Mesenchymal stem cell (in vitro differentiated cells and primary cell): Measurements from ENCODE around the gene CCDC158.

ENCODE experiments used
- DNase-seq: peaks from one replicate; pipeline ENCODE4 v3.0.0-alpha.2; 2013
- H2AFZ ChIP-seq: one replicate; pipeline ENCODE4 v1.6.1; 2013; ENCODE audit warnings: low read depth, mild to moderate bottlenecking, control low read depth, inconsistent platforms, low read length, moderate library complexity
- H2AK5ac ChIP-seq: 2 replicates; pipeline ENCODE4 v1.6.1; 2013; ENCODE audit warnings: low read length, moderate library complexity, mild to moderate bottlenecking, inconsistent platforms; ENCODE audit not compliant: severe bottlenecking
- H2BK120ac ChIP-seq: one replicate; pipeline ENCODE4 v1.6.1; 2013; ENCODE audit warnings: low read depth, mild to moderate bottlenecking, inconsistent platforms, low read length, moderate library complexity
- H2BK12ac ChIP-seq, 2 experiments: one replicate each; pipeline ENCODE4 v1.6.1; 2013; ENCODE audit warnings: inconsistent platforms in 2 of 2, low read length in 2 of 2, mild to moderate bottlenecking in 2 of 2, moderate library complexity in 2 of 2, control low read depth in 1 of 2
- H2BK15ac ChIP-seq: one replicate; pipeline ENCODE4 v1.6.1; 2013; ENCODE audit warnings: mild to moderate bottlenecking, low read depth, inconsistent platforms; ENCODE audit not compliant: poor library complexity, severe bottlenecking
- H2BK5ac ChIP-seq: 2 replicates; pipeline ENCODE4 v1.6.1; 2013; ENCODE audit warnings: low read depth, mild to moderate bottlenecking, low read length, control low read depth, inconsistent platforms; ENCODE audit not compliant: poor library complexity, severe bottlenecking
- H3K14ac ChIP-seq, 2 experiments: one replicate each; pipeline ENCODE4 v1.6.1; 2013; ENCODE audit warnings: inconsistent platforms in 2 of 2, low read length in 2 of 2, control low read depth in 1 of 2, mild to moderate bottlenecking in 1 of 2, moderate library complexity in 1 of 2
- H3K18ac ChIP-seq, 2 experiments: one replicate each; pipeline ENCODE4 v1.6.1; 2013; ENCODE audit warnings: inconsistent platforms in 2 of 2, low read length in 2 of 2, control low read depth in 1 of 2, low read depth in 1 of 2, mild to moderate bottlenecking in 1 of 2
- H3K23ac ChIP-seq, 2 experiments: one replicate each; pipeline ENCODE4 v1.6.1; 2013; ENCODE audit warnings: inconsistent platforms in 2 of 2, low read length in 2 of 2, mild to moderate bottlenecking in 2 of 2, moderate library complexity in 2 of 2, control low read depth in 1 of 2
- H3K27ac ChIP-seq: 2 replicates; pipeline ENCODE4 v1.5.1; 2013; ENCODE audit warnings: mild to moderate bottlenecking, moderate library complexity, low read length, control low read depth, inconsistent platforms; ENCODE audit not compliant: poor library complexity, severe bottlenecking
- H3K27me3 ChIP-seq, 2 experiments: 2 replicates each; pipeline versions ENCODE4 v1.6.1 to v1.7.0; 2013; ENCODE audit warnings: low read length in 2 of 2, mild to moderate bottlenecking in 2 of 2, moderate library complexity in 2 of 2, control low read depth in 1 of 2, inconsistent platforms in 1 of 2; ENCODE audit not compliant: control insufficient read depth in 1 of 2, insufficient read depth in 1 of 2
- H3K36me3 ChIP-seq, 2 experiments: 2 replicates each; pipeline versions ENCODE4 v1.6.1 to v1.7.0; 2013; ENCODE audit warnings: low read length in 2 of 2, control low read depth in 1 of 2, inconsistent platforms in 1 of 2, low read depth in 1 of 2, mild to moderate bottlenecking in 1 of 2; ENCODE audit not compliant: insufficient read depth in 2 of 2, control insufficient read depth in 1 of 2
- H3K4ac ChIP-seq, 2 experiments: one replicate each; pipeline ENCODE4 v1.6.1; 2013; ENCODE audit warnings: inconsistent platforms in 2 of 2, low read length in 2 of 2, mild to moderate bottlenecking in 2 of 2, moderate library complexity in 2 of 2, control low read depth in 1 of 2, low read depth in 1 of 2
- H3K4me1 ChIP-seq: 2 replicates; pipeline ENCODE4 v1.6.1; 2013; ENCODE audit warnings: low read depth, low read length, control low read depth; ENCODE audit not compliant: control insufficient read depth, insufficient read depth
- H3K4me2 ChIP-seq: 2 replicates; pipeline ENCODE4 v1.6.1; 2013; ENCODE audit warnings: low read length, mild to moderate bottlenecking, inconsistent platforms; ENCODE audit not compliant: poor library complexity, severe bottlenecking
- H3K4me3 ChIP-seq, 2 experiments: 2 replicates each; pipeline versions ENCODE4 v1.5.1 to v1.7.0; 2013; ENCODE audit warnings: low read length in 2 of 2, mild to moderate bottlenecking in 2 of 2, control low read depth in 1 of 2, low read depth in 1 of 2; ENCODE audit not compliant: insufficient read depth in 1 of 2
- H3K79me1 ChIP-seq: replicated peaks from 2 replicates; pipeline ENCODE4 v1.6.1; 2013; ENCODE audit warnings: mild to moderate bottlenecking, control low read depth, low read length, inconsistent platforms; ENCODE audit not compliant: poor library complexity, severe bottlenecking
- H3K9ac ChIP-seq: 2 replicates; pipeline ENCODE4 v1.7.0; 2013; ENCODE audit warnings: mild to moderate bottlenecking, low read length, moderate library complexity
- H3K9me3 ChIP-seq: 2 replicates; pipeline ENCODE4 v1.7.0; 2013; ENCODE audit warnings: mild to moderate bottlenecking, low read length; ENCODE audit not compliant: control insufficient read depth
- H4K8ac ChIP-seq: one replicate; pipeline ENCODE4 v1.6.1; 2013; ENCODE audit warnings: inconsistent platforms, mild to moderate bottlenecking, low read length, moderate library complexity
- H4K91ac ChIP-seq: one replicate; pipeline ENCODE4 v1.6.1; 2013; ENCODE audit warnings: mild to moderate bottlenecking, low read length, inconsistent platforms
- WGBS: methylation state at CpG from one replicate; pipeline ENCODE4 v1.1.7; 2013; ENCODE audit warnings: mixed read lengths; 5-methylcytosine and 5-hydroxymethylcytosine counted together

Gene CCDC158

DNA sequence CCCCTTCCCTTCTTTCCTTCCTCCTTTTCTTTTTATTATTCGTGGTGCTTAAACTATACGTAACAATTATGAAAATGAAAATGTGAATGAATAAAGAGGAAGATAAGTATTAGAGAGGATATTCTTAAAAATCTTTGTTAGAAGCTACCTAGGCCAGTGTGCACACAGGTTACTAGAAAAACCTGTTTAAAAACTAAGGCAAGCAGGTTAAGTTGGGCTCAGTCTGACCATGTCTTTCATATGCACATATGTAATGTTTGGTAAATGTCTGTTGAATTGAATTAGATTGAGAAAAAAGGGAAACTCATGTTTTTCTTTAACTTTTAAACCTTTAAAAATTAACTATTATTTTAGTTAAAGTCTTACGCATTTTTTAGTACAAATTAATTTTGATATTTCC, 21.9 kb upstream of the CCDC158 start:
- H3K4me3 ChIP-seq, result no peak overlapping the region
- H2BK12ac ChIP-seq, result no peak overlapping the region
- peaks cover 0 to 30% of the 10 kb centered on the region in 2 experiments for H3K27me3 ChIP-seq
- 100% methylated on average over 2 of the region's 3 CpGs for WGBS
- no peak overlapping the region for H3K4ac ChIP-seq
- H2BK120ac ChIP-seq, result no peak overlapping the region
- H3K27ac ChIP-seq, result no peak overlapping the region
- H3K14ac ChIP-seq, result no peak overlapping the region
- H2AFZ ChIP-seq, result no peak overlapping the region
- H3K79me1 ChIP-seq, result no peaks in the 10 kb centered on the region
- H4K8ac ChIP-seq, result no peak overlapping the region
- no peak overlapping the region for H2BK5ac ChIP-seq
- no peak overlapping the region for H3K23ac ChIP-seq
- H3K36me3 ChIP-seq, result no peaks in the 10 kb centered on the region
- H2AK5ac ChIP-seq, result no peak overlapping the region
- H2BK15ac ChIP-seq, result no peak overlapping the region
- peaks cover 2% of the 10 kb centered on the region for H3K4me1 ChIP-seq
- no peak overlapping the region for H3K4me2 ChIP-seq
- DNase-seq, result no peak
- H3K9me3 ChIP-seq, result no peaks in the 10 kb centered on the region
- no peak overlapping the region for H3K18ac ChIP-seq
- H4K91ac ChIP-seq, result no peak overlapping the region
- no peak overlapping the region for H3K9ac ChIP-seq

DNA sequence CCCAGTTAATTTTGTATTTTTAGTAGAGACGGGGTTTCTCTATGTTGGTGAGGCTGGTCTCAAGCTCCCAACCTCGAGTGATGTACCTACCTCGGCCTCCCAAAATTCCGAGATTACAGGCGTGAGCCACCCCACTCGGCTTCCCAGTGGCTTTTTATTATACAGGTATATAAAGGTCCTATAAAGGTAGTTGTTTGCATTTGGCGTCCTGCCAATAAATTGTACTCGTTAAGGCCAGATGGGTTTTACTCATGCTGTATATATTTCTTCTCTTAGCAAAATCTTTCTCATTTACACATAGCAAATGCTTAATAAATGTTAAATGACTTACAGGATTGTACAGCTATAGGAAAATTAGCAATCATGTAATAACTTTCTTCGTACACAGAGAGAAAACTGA, 20.9 kb upstream of the CCDC158 start:
- DNase-seq, result no peak
- Histone ChIP-seq H3K79me1 (no peaks in the 10 kb centered on the region), H2AFZ (no peak overlapping the region), H3K27ac (no peak overlapping the region), H2BK5ac (no peak overlapping the region), H3K4ac (no peak overlapping the region), H3K36me3 (no peaks in the 10 kb centered on the region), H4K8ac (no peak overlapping the region), H2BK15ac (no peak overlapping the region), H3K9ac (no peak overlapping the region), H3K27me3 (peaks cover 0 to 32% of the 10 kb centered on the region in 2 experiments), H3K4me3 (no peak overlapping the region), H4K91ac (no peak overlapping the region), H3K4me2 (no peak overlapping the region), H2AK5ac (no peak overlapping the region), H2BK120ac (no peak overlapping the region), H3K18ac (no peak overlapping the region), H3K23ac (no peak overlapping the region), H3K9me3 (no peaks in the 10 kb centered on the region), H2BK12ac (no peak overlapping the region), H3K4me1 (peaks cover 2% of the 10 kb centered on the region), H3K14ac (no peak overlapping the region)
- 97% methylated on average over 7 of the region's 9 CpGs for WGBS

DNA sequence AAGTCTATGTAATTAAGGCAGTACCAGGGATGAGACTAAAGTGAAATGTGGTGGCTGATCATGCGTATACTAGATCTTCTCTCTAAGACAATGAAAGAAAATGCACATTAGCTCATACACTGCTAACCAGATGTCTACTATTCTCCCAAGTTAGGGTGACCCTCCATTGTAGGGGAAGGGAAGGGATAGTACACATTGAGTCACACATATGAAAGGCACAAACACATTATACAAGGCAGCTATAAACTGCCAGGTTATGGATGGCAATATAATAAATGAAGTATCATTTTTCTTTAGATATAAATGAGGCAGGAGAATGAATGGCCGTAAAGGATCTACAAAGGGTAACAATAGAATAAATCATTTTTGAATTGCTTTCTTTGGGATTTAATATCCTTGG, 18.6 kb upstream of the CCDC158 start:
- no peak overlapping the region for H4K8ac ChIP-seq
- DNase-seq, result no peak
- H3K23ac ChIP-seq, result no peak overlapping the region
- H2AK5ac ChIP-seq, result no peak overlapping the region
- no peaks in the 10 kb centered on the region for H3K36me3 ChIP-seq
- no peaks in the 10 kb centered on the region for H3K79me1 ChIP-seq
- no peak overlapping the region for H2BK120ac ChIP-seq
- no peaks in the 10 kb centered on the region for H3K4me1 ChIP-seq
- peaks cover 0 to 32% of the 10 kb centered on the region in 2 experiments for H3K27me3 ChIP-seq
- no peak overlapping the region for H3K27ac ChIP-seq
- no peak overlapping the region for H2AFZ ChIP-seq
- no peak overlapping the region for H2BK12ac ChIP-seq
- H3K18ac ChIP-seq, result no peak overlapping the region
- H3K4me3 ChIP-seq, result no peak overlapping the region
- no peak overlapping the region for H2BK15ac ChIP-seq
- H3K9me3 ChIP-seq, result no peaks in the 10 kb centered on the region
- H4K91ac ChIP-seq, result no peak overlapping the region
- no peak overlapping the region for H3K14ac ChIP-seq
- no peak overlapping the region for H3K4ac ChIP-seq
- H3K4me2 ChIP-seq, result no peak overlapping the region
- no peak overlapping the region for H3K9ac ChIP-seq
- H2BK5ac ChIP-seq, result no peak overlapping the region
- 84% methylated on average over 1 of the region's 2 CpGs for WGBS

DNA sequence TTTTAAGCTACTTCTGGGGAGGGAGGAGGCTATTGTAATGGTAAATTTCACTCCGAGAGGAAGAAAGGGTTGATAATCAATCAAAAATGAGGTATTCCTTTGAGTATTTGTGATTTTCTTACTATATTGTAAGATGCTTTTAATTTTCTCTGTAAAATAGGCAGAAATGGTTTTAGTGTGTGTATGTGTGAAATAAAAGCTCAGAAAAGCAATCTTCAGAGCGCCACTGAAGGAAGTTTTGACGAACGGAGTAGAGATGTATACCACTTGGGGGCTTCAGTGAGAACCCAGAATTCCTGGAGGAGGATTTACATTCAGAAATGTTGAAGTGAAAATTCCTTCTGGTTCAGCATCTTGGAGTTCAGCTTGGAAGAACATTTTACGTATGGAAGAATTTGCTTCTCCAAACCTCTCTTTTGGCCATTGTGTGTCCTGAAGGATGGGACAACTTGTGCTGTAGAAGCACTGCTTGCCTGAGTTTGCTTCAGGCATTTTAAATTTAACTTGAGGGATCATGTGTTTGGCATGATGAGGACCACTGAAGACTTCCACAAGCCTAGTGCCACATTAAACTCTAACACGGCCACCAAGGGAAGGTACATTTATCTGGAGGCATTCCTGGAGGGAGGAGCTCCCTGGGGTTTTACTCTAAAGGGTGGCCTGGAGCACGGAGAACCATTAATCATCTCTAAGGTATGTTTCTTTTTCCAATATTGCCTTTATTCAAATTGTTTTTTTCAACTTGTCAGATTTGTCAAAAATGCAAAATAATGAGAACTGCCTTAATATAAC, 14.8 kb upstream of the CCDC158 start:
- no peak overlapping the region for H2BK5ac ChIP-seq
- peaks cover 0 to 27% of the 10 kb centered on the region in 2 experiments for H3K27me3 ChIP-seq
- 52% methylated on average over 5 of the region's 7 CpGs for WGBS
- DNase-seq, result no peak
- no peaks in the 10 kb centered on the region for H3K4me1 ChIP-seq
- no peak overlapping the region for H4K91ac ChIP-seq
- peak overlapping the region; percentile 81 for H3K9ac ChIP-seq
- no peak overlapping the region for H3K23ac ChIP-seq
- H3K4ac ChIP-seq, result no peak overlapping the region
- peak overlapping the region; percentile 65 for H3K4me2 ChIP-seq
- no peak overlapping the region for H2BK15ac ChIP-seq
- H4K8ac ChIP-seq, result peak overlapping the region; percentile 16
- H2BK12ac ChIP-seq, result peak overlapping the region in 1 of 2 experiments; percentile 39
- peak overlapping the region; percentile 39 for H3K27ac ChIP-seq
- peak overlapping the region; percentile 63 for H2AK5ac ChIP-seq
- H3K18ac ChIP-seq, result no peak overlapping the region
- no peak overlapping the region for H3K14ac ChIP-seq
- no peaks in the 10 kb centered on the region for H3K9me3 ChIP-seq
- H2AFZ ChIP-seq, result no peak overlapping the region
- H3K79me1 ChIP-seq, result no peaks in the 10 kb centered on the region
- H3K4me3 ChIP-seq, result peak overlapping the region in 1 of 2 experiments; percentile 73
- no peaks in the 10 kb centered on the region for H3K36me3 ChIP-seq
- no peak overlapping the region for H2BK120ac ChIP-seq
